Heart left ventricle (tissue), 16 donors: ENCODE data around the gene EMILIN1. TPM values are rescaled to one million over a fixed set of nuclear protein-coding genes. Genes with fewer than 3 reads are reported as not detected.

Source experiments
- ATAC-seq, 4 donors: fragments of 200-7000 bp; cut with Tn5 transposase; one replicate each; pipeline ENCODE4 v1.9.1; 2020 to 2022; ENCODE audit warnings: moderate library complexity in 4 of 4, mild to moderate bottlenecking in 3 of 4, moderate number of reproducible peaks in 1 of 4
- DNase-seq, 5 donors: peaks; one replicate each; pipeline ENCODE4 v3.0.0-alpha.2; 2020
- H3K27ac ChIP-seq, 12 donors: fragments of 200-600 bp; sonication (generic) in 4 of 12; one replicate each; pipeline versions ENCODE4 v1.5.0 to v1.8.0; 2016 to 2022; ENCODE audit warnings: mild to moderate bottlenecking in 2 of 12
- H3K27me3 ChIP-seq, 9 donors: fragments of 200-600 bp; sonication (generic) in 2 of 9; one replicate each; pipeline versions ENCODE4 v1.5.1 to v1.8.0; 2016 to 2022; ENCODE audit warnings: mild to moderate bottlenecking in 3 of 9
- H3K36me3 ChIP-seq, 9 donors: fragments of 200-600 bp; sonication (generic) in 2 of 9; one replicate each; pipeline versions ENCODE4 v1.5.0 to v1.8.0; 2018 to 2022; ENCODE audit warnings: mild to moderate bottlenecking in 2 of 9
- H3K4me1 ChIP-seq, 12 donors: fragments of 200-600 bp; sonication (generic) in 4 of 12; one replicate each; pipeline versions ENCODE4 v1.5.0 to v1.8.0; 2016 to 2022; ENCODE audit warnings: mild to moderate bottlenecking in 3 of 12
- H3K4me3 ChIP-seq, 12 donors: fragments of 200-600 bp; sonication (generic) in 4 of 12; one replicate each; pipeline versions ENCODE4 v1.5.0 to v1.8.0; 2017 to 2022; ENCODE audit warnings: mild to moderate bottlenecking in 9 of 12, moderate library complexity in 4 of 12
- H3K9me3 ChIP-seq, 12 donors: fragments of 200-600 bp; sonication (generic) in 4 of 12; one replicate each; pipeline versions ENCODE4 v1.5.0 to v1.8.0; 2016 to 2022; ENCODE audit warnings: mild to moderate bottlenecking in 1 of 12
- POLR2A ChIP-seq, 2 donors: fragments of 450-650 bp; IDR thresholded peaks; one replicate each; pipeline ENCODE4 v1.6.1; 2017; ENCODE audit warnings: antibody characterized with exemption in 2 of 2, mild to moderate bottlenecking in 2 of 2, moderate library complexity in 2 of 2
- WGBS, 4 donors: extraction: QIAGEN DNeasy Blood & Tissue Kit in 2 of 4; methylation state at CpG; one replicate each; pipeline versions ENCODE4 v1.1.5 to v1.1.7; 2013 to 2018; 5-methylcytosine and 5-hydroxymethylcytosine counted together
- intact Hi-C, 10 donors: fragments of 100-400 bp; cut with DNase I; formaldehyde crosslinking; loops; one replicate each; pipeline versions ENCODE4 v1.11.1 to v1.14.2; 2022
- polyA plus RNA-seq, 2 donors: library from polyadenylated mRNA; stranded (reverse); fragments of 200-250 nt; gene quantifications; one replicate each; pipeline ENCODE4 v1.2.3, GENCODE V29; 2013
- total RNA-seq, 9 donors: library from RNA; depleted of rRNA in 2 of 9; stranded (reverse); fragments of >200 nt in 2 of 9; fragmentation: NEBNext Ultra II Directional in 3 of 9; extraction: Animal tissue kit (Norgen Biotek cat#: 25700) in 3 of 9; gene quantifications; one replicate each; pipeline versions ENCODE4 v1.1.0 to v1.2.4, GENCODE V29; 2016 to 2023
- TF ChIP-seq, protein P1 (sequence below), 12 donors: fragments of 200-600 bp; sonication (generic) in 4 of 12; IDR thresholded peaks; one replicate each; pipeline versions ENCODE4 v1.5.0 to v1.8.0; 2018 to 2022; ENCODE audit warnings: antibody characterized with exemption in 12 of 12, mild to moderate bottlenecking in 5 of 12
- donor health status: ischemic (EF 13 %, LVEDD 7.1; RV severe dilation, severe dysfunction).
- donor health status: healthy with polysubstance abuse.
- donor health status: DM: no; HTN: yes; CAD: no.
- donor health status: DM: no; HTN: no; CAD: no.
- donor health status: ischemic (EF 25% LVEDD 6.9; RV normal size, moderate dysfunction).
- donor health status: ischemic (EF 25% LVEDD 5.7; RV mildly dilated, moderate dysfunction).
- donor health status: healthy.
- donor health status: DM: yes; HTN: yes; CAD: no.
- donor health status: ischemic (EF 35%, LVEDD 5.7; RV mildly dilated, moderate dysfunction).
- donor health status: nonischemic (EF 11% LVEDD 7.7; RV severe dilation, severe dysfunction).
- donor health status: DM: yes; HTN: yes; CAD: no.
- donor health status: PGD.
- donor health status: ischemic (EF 29% LVEDD 5.4; RV normal size, mild dysfunction).
- donor health status: nonischemic (EF 23%, LVEDD 6.1; RV moderate dilation, normal function).

The EMILIN1 gene
- total and polyA plus RNA-seq, 11 donors, result 7.5 to 76.9 (median 21.0) TPM

GRCh38 chr2:27033253-27033852, 45.1 kb upstream of the EMILIN1 start:
- Histone ChIP-seq H3K9me3 (no peaks in the 10 kb centered on the region), H3K27me3 (no peaks in the 10 kb centered on the region), H3K4me3 (peak overlapping the region; percentile 76 to 99 (median 94)), H3K36me3 (peaks cover 0 to 52% (median 35%) of the 10 kb centered on the region in 9 donors), H3K4me1 (peaks cover 0 to 29% (median 17%) of the 10 kb centered on the region in 12 donors), H3K27ac (peak overlapping the region; percentile 59 to 92 (median 85))
- TF ChIP-seq POLR2A (IDR thresholded peaks at IDR 0.05), result no peak
- TF ChIP-seq, protein P1, sequence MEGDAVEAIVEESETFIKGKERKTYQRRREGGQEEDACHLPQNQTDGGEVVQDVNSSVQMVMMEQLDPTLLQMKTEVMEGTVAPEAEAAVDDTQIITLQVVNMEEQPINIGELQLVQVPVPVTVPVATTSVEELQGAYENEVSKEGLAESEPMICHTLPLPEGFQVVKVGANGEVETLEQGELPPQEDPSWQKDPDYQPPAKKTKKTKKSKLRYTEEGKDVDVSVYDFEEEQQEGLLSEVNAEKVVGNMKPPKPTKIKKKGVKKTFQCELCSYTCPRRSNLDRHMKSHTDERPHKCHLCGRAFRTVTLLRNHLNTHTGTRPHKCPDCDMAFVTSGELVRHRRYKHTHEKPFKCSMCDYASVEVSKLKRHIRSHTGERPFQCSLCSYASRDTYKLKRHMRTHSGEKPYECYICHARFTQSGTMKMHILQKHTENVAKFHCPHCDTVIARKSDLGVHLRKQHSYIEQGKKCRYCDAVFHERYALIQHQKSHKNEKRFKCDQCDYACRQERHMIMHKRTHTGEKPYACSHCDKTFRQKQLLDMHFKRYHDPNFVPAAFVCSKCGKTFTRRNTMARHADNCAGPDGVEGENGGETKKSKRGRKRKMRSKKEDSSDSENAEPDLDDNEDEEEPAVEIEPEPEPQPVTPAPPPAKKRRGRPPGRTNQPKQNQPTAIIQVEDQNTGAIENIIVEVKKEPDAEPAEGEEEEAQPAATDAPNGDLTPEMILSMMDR (IDR thresholded peaks at IDR 0.05), result no peak
- DNase-seq (no peak), ATAC-seq (peak in 2 of 4 donors; percentile 1 to 11)
- WGBS, 4 donors, result 8 to 12% (median 8%) methylated on average over 6 to 11 of the region's 11 CpGs
- intact Hi-C loops, result loop anchor here in 9 of 10 donors (1.0 to 10.0 kb wide), 6 partner anchors 17 to 179 kb away; partner anchors contain the start of genes KHK (in 5 of the 9), ATRAID (in 1 of the 9), OST4 (in 1 of the 9) and SLC5A6 (in 1 of the 9)

- H3K27me3 ChIP-seq, result no peaks in the 10 kb centered on the region
- H3K27ac ChIP-seq, result no peak overlapping the region
- DNase-seq (no peak), ATAC-seq (peak in 1 of 4 donors; percentile 8)
- no peak overlapping the region for H3K4me3 ChIP-seq
- H3K9me3 ChIP-seq, result no peaks in the 10 kb centered on the region
- intact Hi-C loops, result loop anchor here in 4 of 10 donors (5.0 to 10.0 kb wide), 2 partner anchors 34 to 47 kb away; partner anchors contain the start of genes KHK (in 3 of the 4) and OST4 (in 1 of the 4)
- TF ChIP-seq POLR2A (IDR thresholded peaks at IDR 0.05), result no peak
- TF ChIP-seq, protein P1 (IDR thresholded peaks at IDR 0.05), result no peak
- peaks cover 0 to 33% (median 16%) of the 10 kb centered on the region in 12 donors for H3K4me1 ChIP-seq
- 89 to 93% (median 92%) methylated on average over 5 to 6 of the region's 6 CpGs for WGBS, 4 donors
- peaks cover 0 to 81% (median 69%) of the 10 kb centered on the region in 9 donors for H3K36me3 ChIP-seq
Measured at GRCh38 chr2:27038012-27038411, 40.4 kb upstream of the EMILIN1 start.

DNA sequence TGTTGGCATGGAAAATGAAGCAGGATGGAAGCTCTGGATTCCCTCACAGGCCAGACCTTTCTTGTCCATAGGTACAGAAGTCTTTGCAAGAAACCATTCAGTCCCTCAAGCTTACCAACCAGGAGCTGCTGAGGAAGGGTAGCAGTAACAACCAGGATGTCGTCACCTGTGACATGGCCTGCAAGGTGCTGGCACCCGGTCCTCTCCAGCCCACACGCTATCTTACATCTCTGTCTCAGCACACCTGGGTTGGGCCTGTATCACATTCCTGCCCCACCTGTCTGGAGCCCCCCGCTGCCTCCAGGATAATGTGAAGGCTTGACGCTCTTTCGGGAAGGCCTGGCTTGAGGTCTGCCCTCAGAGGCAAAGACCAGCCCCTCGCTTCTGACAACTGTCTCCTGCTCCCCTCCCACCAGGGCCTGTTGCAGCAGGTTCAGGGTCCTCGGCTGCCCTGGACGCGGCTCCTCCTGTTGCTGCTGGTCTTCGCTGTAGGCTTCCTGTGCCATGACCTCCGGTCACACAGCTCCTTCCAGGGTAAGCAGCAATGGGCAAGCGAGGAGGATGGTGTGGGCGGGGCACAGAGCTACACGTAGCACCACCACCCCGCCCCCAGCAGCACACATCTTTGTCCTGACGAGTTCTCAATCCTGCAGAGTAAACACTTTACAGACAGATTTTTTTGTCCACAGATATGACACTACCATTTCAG, 39.6 kb upstream of the EMILIN1 start:
- no peaks in the 10 kb centered on the region for H3K9me3 ChIP-seq
- no peak overlapping the region for H3K4me3 ChIP-seq
- intact Hi-C loops, result loop anchor here in 4 of 10 donors (5.0 to 10.0 kb wide), 2 partner anchors 34 to 46 kb away; partner anchors contain the start of genes KHK (in 3 of the 4) and OST4 (in 1 of the 4)
- TF ChIP-seq, protein P1 (IDR thresholded peaks at IDR 0.05), result no peak
- TF ChIP-seq POLR2A (IDR thresholded peaks at IDR 0.05), result no peak
- ATAC-seq (no peak), DNase-seq (no peak)
- H3K27me3 ChIP-seq, result no peaks in the 10 kb centered on the region
- H3K27ac ChIP-seq, result no peak overlapping the region
- peaks cover 0 to 85% (median 69%) of the 10 kb centered on the region in 9 donors for H3K36me3 ChIP-seq
- peaks cover 0 to 27% (median 12%) of the 10 kb centered on the region in 12 donors for H3K4me1 ChIP-seq
- 83 to 90% (median 87%) methylated on average over 14 to 17 of the region's 17 CpGs for WGBS, 4 donors

DNA sequence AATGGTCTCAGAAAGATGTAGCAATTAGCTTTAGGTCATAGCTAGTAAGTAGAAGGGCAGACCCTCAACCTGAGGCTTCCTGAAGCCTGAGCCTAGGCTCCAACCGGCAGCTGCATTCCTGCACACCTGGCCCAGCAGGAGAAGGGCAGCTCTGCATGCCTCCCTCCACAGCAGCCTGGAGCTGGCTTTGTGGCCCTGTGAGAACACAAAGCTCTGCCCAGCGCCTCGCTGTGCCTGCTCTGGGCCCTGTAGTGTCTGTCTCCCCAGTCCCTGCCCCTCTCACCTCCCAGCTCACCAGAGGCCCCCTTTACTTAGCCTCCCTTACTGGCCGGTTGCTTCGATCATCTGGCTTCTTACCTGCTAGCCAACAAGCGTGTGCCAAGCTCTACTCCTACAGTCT, 39.0 kb upstream of the EMILIN1 start:
- intact Hi-C loops, result loop anchor here in 4 of 10 donors (5.0 to 10.0 kb wide), 2 partner anchors 33 to 45 kb away; partner anchors contain the start of genes KHK (in 3 of the 4) and OST4 (in 1 of the 4)
- no peak overlapping the region for H3K27ac ChIP-seq
- no peak for TF ChIP-seq POLR2A (IDR thresholded peaks at IDR 0.05)
- TF ChIP-seq, protein P1 (IDR thresholded peaks at IDR 0.05), result no peak
- peak in 1 of 5 donors; percentile 10 for DNase-seq
- H3K27me3 ChIP-seq, result no peaks in the 10 kb centered on the region
- 91 to 97% (median 94%) methylated on average over 5 to 6 of the region's 6 CpGs for WGBS, 4 donors
- H3K4me3 ChIP-seq, result no peak overlapping the region
- ATAC-seq, result no peak
- H3K9me3 ChIP-seq, result no peaks in the 10 kb centered on the region
- H3K4me1 ChIP-seq, result peaks cover 0 to 21% (median 5%) of the 10 kb centered on the region in 12 donors
- peaks cover 0 to 85% (median 69%) of the 10 kb centered on the region in 9 donors for H3K36me3 ChIP-seq
